SU-DHL-6 (cell line): ENCODE results near the gene MAML3.

Source experiments
- H2AFZ ChIP-seq: fragments of 200-600 bp; sonication (generic); 2 replicates; pipeline ENCODE4 v1.6.1; 2014; ENCODE audit warnings: low read depth, mild to moderate bottlenecking, moderate library complexity, mixed read lengths, antibody characterized with exemption, low read length; ENCODE audit not compliant: severe bottlenecking
- H3F3A ChIP-seq: fragments of 200-600 bp; shearing (Covaris generic); 2 replicates; pipeline ENCODE4 v1.6.0; 2016; ENCODE audit warnings: antibody characterized with exemption, mild to moderate bottlenecking; ENCODE audit not compliant: insufficient read depth
- H3K27ac ChIP-seq: fragments of 200-600 bp; sonication (generic); 2 replicates; pipeline ENCODE4 v1.5.1; 2016; ENCODE audit warnings: low read depth, mild to moderate bottlenecking, low read length, moderate library complexity, mixed read lengths
- H3K27me3 ChIP-seq: fragments of 200-600 bp; sonication (generic), shearing (Covaris generic); 2 replicates; pipeline ENCODE4 v1.6.0; 2014; ENCODE audit warnings: mild to moderate bottlenecking, low read length
- H3K36me3 ChIP-seq: fragments of 200-600 bp; sonication (generic); 2 replicates; pipeline ENCODE4 v1.6.1; 2014; ENCODE audit warnings: mild to moderate bottlenecking, low read length, mixed read lengths
- H3K4me2 ChIP-seq: fragments of 300-600, 200-600 bp; shearing (Covaris generic), sonication (generic); 2 replicates; pipeline ENCODE4 v1.6.0; 2014; ENCODE audit warnings: low read length, low read depth, mild to moderate bottlenecking; ENCODE audit not compliant: poor library complexity, severe bottlenecking
- H3K4me3 ChIP-seq: fragments of 200-600 bp; sonication (generic); 2 replicates; pipeline ENCODE4 v1.5.1; 2014; ENCODE audit warnings: antibody characterized with exemption, low read length, mild to moderate bottlenecking, mixed read lengths; ENCODE audit not compliant: insufficient read depth, poor library complexity, severe bottlenecking
- H3K79me2 ChIP-seq: fragments of 200-600 bp; sonication (generic); 2 replicates; pipeline ENCODE4 v1.6.1; 2014; ENCODE audit warnings: mild to moderate bottlenecking, low read length, moderate library complexity; ENCODE audit not compliant: insufficient read depth
- H3K9ac ChIP-seq: fragments of 200-600 bp; sonication (generic); 2 replicates; pipeline ENCODE4 v1.7.0; 2014; ENCODE audit warnings: mild to moderate bottlenecking, low read length
- H3K9me2 ChIP-seq: fragments of 200-600 bp; sonication (generic); replicated peaks from 2 replicates; pipeline ENCODE4 v1.6.1; 2014; ENCODE audit warnings: low read length; ENCODE audit not compliant: insufficient read depth
- H3K9me3 ChIP-seq: fragments of 200-600 bp; sonication (generic); 2 replicates; pipeline ENCODE4 v1.6.1; 2014; ENCODE audit warnings: low read length, mixed read lengths; ENCODE audit not compliant: insufficient read depth
- H4K20me1 ChIP-seq: fragments of 200-600 bp; sonication (generic); 2 replicates; pipeline ENCODE4 v1.6.1; 2014; ENCODE audit warnings: low read depth, mild to moderate bottlenecking, antibody characterized with exemption, low read length, moderate library complexity, mixed read lengths
- CTCF ChIP-seq: fragments of 200-600 bp; sonication (generic); IDR thresholded peaks from one replicate; pipeline ENCODE4 v1.5.1; 2017; ENCODE audit warnings: antibody characterized with exemption, mild to moderate bottlenecking, low read length, moderate library complexity; ENCODE audit not compliant: insufficient read depth, poor library complexity, severe bottlenecking
- EZH2phosphoT487 ChIP-seq: fragments of 200-600 bp; sonication (generic), shearing (Covaris generic); conservative IDR thresholded peaks from 2 replicates; pipeline ENCODE4 v1.6.1; 2018; ENCODE audit warnings: mild to moderate bottlenecking, antibody characterized with exemption, low read length, moderate library complexity, mixed read lengths

The MAML3 gene

GRCh38 chr4:139915037-139915436, 238.9 kb downstream of the MAML3 start:
- Histone ChIP-seq H3K4me3 (no peak overlapping the region), H3K79me2 (no peaks in the 10 kb centered on the region), H3K9me3 (no peaks in the 10 kb centered on the region), H3K9ac (no peak overlapping the region), H3K4me2 (no peak overlapping the region), H4K20me1 (no peaks in the 10 kb centered on the region), H3F3A (no peaks in the 10 kb centered on the region), H3K36me3 (no peaks in the 10 kb centered on the region), H3K27ac (no peak overlapping the region), H3K27me3 (no peaks in the 10 kb centered on the region), H2AFZ (no peak overlapping the region), H3K9me2 (no peaks in the 10 kb centered on the region)
- TF ChIP-seq EZH2phosphoT487, result no peak
- no peak for TF ChIP-seq CTCF

DNA sequence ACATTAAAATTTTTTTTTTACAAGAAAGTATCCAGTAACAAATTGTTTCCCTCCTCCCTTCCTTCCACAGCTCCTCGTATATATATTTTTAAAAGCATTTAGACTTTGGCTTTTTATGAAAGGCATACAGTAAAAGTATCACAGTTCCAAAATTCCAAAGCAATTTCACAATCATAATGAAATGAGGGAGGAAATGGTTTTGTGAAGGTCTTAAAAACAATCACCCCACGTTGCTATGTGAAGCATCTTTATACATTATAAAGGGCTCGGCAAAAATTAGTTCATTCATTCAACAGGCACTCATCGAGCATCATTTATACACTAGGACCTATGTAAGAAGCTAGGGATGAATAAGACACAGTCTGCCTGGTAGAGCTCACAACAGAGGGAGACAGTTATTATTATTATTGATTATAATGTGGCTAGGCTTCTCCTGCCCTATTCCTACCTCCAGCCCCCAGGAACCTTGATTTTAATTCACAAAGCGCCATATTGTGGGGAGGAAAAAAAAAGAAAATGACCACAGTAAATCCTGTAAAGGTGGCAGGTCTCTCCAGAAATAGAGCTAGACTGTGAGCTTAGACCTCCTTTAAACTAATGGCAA, 239.9 kb downstream of the MAML3 start:
- TF ChIP-seq EZH2phosphoT487 (no peak), CTCF (no peak)
- Histone ChIP-seq H3K27ac (no peak overlapping the region), H3K4me3 (no peak overlapping the region), H3K9me3 (no peaks in the 10 kb centered on the region), H2AFZ (no peak overlapping the region), H3K27me3 (no peaks in the 10 kb centered on the region), H3K9ac (no peak overlapping the region), H3K4me2 (no peak overlapping the region), H3F3A (no peaks in the 10 kb centered on the region), H4K20me1 (no peaks in the 10 kb centered on the region), H3K9me2 (no peaks in the 10 kb centered on the region), H3K36me3 (no peaks in the 10 kb centered on the region), H3K79me2 (no peaks in the 10 kb centered on the region)

- TF ChIP-seq EZH2phosphoT487 (no peak), CTCF (no peak)
- no peak overlapping the region for H3K27ac ChIP-seq
- H3K9me2 ChIP-seq, result no peaks in the 10 kb centered on the region
- no peak overlapping the region for H3K9ac ChIP-seq
- no peak overlapping the region for H2AFZ ChIP-seq
- no peaks in the 10 kb centered on the region for H4K20me1 ChIP-seq
- no peaks in the 10 kb centered on the region for H3F3A ChIP-seq
- H3K36me3 ChIP-seq, result no peaks in the 10 kb centered on the region
- H3K27me3 ChIP-seq, result no peaks in the 10 kb centered on the region
- no peak overlapping the region for H3K4me2 ChIP-seq
- no peaks in the 10 kb centered on the region for H3K79me2 ChIP-seq
- no peak overlapping the region for H3K4me3 ChIP-seq
- H3K9me3 ChIP-seq, result no peaks in the 10 kb centered on the region
These were observed 240.5 kb downstream of the MAML3 start for GRCh38 chr4:139913398-139913990.
